Bronchial smooth muscle cell (primary cell): ENCODE measurements around the gene ETV3. TPM values are rescaled to one million over a fixed set of nuclear protein-coding genes. Genes with fewer than 3 reads are reported as not detected.

Experiments used
- total RNA-seq: library from RNA; depleted of rRNA; stranded (reverse); fragments of >200 nt; gene quantifications from 2 replicates; pipeline ENCODE4 v1.2.1, GENCODE V29; 2014

Gene ETV3
- 11.2 and 12.0 TPM in 2 replicates for total RNA-seq

GRCh38 chr1:157138220-157139051 is at the start of gene ETV3:
Gene ETV3 (minus strand): TSS chr1:157138395. CDS start chr1:157136352, 2,043 bp downstream.

GRCh38 chr1:157099633-157100009 is 38.6 kb downstream of the ETV3 start, which contains the start of gene ETV3L:
Gene ETV3L (minus strand): TSS chr1:157099808. CDS start chr1:157099523, 285 bp downstream.

Other genes starting within 250 kb of the ETV3 start
- gene PEAR1, start 244.7 kb downstream of the ETV3 start, total RNA-seq, result 0.09 and 2.5 TPM in 2 replicates
- gene LRRC71, start 217.8 kb downstream of the ETV3 start, total RNA-seq, result not detected in 2 replicates
- 20.3 and 26.0 TPM in 2 replicates for gene ARHGEF11, start 92.7 kb downstream of the ETV3 start, total RNA-seq
- not detected in 2 replicates for gene ETV3L, start 38.6 kb downstream of the ETV3 start, total RNA-seq